Fibroblast of villous mesenchyme (primary cell): ENCODE data around the gene GCN1. TPM values are rescaled to one million over a fixed set of nuclear protein-coding genes. Genes with fewer than 3 reads are reported as not detected.

ENCODE experiments used
- DNase-seq: peaks from one replicate; pipeline ENCODE4 v3.0.0-alpha.2; 2010; ENCODE audit warnings: low read depth
- H3K4me3 ChIP-seq: 2 replicates; pipeline ENCODE4 v1.5.1; 2011; ENCODE audit warnings: low read depth, mild to moderate bottlenecking, low read length
- total RNA-seq: library from RNA; depleted of rRNA; stranded (reverse); fragments of >200 nt; gene quantifications from 2 replicates; pipeline ENCODE4 v1.2.3, GENCODE V29; 2012
- TF ChIP-seq, protein P1 (sequence below): IDR thresholded peaks from 2 replicates; pipeline ENCODE4 v1.5.1; 2012; ENCODE audit warnings: low read depth, mild to moderate bottlenecking, low read length; ENCODE audit not compliant: insufficient read depth

GCN1 gene, protein sequence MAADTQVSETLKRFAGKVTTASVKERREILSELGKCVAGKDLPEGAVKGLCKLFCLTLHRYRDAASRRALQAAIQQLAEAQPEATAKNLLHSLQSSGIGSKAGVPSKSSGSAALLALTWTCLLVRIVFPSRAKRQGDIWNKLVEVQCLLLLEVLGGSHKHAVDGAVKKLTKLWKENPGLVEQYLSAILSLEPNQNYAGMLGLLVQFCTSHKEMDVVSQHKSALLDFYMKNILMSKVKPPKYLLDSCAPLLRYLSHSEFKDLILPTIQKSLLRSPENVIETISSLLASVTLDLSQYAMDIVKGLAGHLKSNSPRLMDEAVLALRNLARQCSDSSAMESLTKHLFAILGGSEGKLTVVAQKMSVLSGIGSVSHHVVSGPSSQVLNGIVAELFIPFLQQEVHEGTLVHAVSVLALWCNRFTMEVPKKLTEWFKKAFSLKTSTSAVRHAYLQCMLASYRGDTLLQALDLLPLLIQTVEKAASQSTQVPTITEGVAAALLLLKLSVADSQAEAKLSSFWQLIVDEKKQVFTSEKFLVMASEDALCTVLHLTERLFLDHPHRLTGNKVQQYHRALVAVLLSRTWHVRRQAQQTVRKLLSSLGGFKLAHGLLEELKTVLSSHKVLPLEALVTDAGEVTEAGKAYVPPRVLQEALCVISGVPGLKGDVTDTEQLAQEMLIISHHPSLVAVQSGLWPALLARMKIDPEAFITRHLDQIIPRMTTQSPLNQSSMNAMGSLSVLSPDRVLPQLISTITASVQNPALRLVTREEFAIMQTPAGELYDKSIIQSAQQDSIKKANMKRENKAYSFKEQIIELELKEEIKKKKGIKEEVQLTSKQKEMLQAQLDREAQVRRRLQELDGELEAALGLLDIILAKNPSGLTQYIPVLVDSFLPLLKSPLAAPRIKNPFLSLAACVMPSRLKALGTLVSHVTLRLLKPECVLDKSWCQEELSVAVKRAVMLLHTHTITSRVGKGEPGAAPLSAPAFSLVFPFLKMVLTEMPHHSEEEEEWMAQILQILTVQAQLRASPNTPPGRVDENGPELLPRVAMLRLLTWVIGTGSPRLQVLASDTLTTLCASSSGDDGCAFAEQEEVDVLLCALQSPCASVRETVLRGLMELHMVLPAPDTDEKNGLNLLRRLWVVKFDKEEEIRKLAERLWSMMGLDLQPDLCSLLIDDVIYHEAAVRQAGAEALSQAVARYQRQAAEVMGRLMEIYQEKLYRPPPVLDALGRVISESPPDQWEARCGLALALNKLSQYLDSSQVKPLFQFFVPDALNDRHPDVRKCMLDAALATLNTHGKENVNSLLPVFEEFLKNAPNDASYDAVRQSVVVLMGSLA (N-terminal part only)
- total RNA-seq: 147 and 210 TPM in 2 replicates

DNA sequence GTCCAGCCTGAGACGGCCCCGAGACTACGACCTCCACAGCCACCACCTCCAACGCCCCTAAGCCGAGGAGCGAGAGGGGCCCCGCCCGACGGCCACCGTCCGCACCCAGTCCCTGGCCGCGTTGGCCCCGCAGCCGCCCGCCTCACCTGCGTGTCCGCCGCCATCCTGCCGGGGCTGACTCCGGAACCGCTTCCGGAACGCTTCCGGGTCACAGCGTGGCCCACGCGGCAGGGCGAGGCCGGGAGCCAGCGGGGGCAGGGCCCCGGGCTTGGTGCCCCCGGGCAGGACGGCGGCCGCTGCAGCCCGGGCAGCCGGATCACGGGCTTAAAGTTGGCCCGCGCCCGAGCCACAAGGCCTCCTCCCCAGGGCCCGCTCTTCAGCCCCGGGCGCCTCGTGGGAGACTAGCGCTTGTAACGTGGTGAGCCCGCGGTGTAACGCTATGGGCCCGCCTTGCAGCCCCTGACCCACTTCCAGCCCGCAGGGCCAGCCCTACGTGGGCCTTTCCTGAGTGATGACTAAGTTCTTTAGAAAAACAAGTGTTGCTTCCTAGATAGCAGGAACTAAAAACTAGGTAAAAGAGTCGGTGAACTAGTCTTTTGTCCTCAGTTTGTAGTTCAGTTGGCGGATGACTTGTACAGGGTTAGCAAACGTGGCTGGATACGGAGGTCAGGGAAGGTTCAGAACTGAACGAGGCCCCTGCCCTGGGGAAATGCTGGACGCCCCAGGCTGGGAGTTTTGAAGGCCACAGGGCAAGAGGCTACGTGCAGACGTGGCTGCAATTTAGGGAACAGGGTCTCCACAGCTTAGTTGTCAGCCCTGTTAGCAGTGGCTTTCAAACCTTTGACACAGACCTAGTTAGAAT lies at the start of gene GCN1:
Gene GCN1 (minus strand): TSS at position 182 of the 862 bp plus-strand sequence. CDS start 18 bp downstream, at position 164.
- TF ChIP-seq, protein P1, sequence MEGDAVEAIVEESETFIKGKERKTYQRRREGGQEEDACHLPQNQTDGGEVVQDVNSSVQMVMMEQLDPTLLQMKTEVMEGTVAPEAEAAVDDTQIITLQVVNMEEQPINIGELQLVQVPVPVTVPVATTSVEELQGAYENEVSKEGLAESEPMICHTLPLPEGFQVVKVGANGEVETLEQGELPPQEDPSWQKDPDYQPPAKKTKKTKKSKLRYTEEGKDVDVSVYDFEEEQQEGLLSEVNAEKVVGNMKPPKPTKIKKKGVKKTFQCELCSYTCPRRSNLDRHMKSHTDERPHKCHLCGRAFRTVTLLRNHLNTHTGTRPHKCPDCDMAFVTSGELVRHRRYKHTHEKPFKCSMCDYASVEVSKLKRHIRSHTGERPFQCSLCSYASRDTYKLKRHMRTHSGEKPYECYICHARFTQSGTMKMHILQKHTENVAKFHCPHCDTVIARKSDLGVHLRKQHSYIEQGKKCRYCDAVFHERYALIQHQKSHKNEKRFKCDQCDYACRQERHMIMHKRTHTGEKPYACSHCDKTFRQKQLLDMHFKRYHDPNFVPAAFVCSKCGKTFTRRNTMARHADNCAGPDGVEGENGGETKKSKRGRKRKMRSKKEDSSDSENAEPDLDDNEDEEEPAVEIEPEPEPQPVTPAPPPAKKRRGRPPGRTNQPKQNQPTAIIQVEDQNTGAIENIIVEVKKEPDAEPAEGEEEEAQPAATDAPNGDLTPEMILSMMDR: no peak
- H3K4me3 ChIP-seq: peak within 1 kb of the TSS; percentile 89
- DNase-seq: peak; percentile 79

DNA sequence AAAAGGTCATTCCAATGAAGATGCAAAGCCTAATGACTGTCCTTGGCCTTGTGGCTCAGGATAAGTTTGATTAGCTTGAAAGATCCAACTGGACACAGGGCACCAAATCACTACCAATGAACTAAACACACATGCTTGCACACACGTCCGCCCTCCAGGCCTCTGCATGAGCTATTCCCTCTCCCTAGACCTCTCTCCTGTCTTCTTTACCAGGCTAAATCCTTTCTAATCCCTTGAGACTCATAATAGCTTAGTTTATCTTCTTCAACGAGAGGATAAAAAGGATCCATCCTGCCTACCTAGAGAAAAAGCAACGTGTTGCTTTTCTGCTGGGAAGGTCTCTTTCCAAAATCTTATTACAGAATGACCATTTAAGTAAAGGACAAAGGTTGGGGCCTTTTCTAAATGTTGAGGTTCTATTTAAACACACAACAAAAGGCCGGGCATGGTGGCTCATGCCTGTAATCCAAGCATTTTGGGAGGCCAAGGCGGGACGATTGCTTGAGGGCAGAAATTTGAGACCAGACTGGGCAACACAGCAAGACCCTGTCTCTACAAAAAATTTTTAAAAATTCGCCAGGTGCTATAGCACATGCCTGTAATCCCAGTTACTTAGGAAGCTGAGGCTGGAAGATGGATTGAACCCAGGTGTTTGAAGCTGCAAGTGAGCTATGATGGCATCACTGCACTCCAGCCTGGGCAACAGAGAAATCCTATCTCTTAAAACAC lies 48.6 kb upstream of the GCN1 start:
- no peak overlapping the region for H3K4me3 ChIP-seq
- TF ChIP-seq, protein P1: no peak
- peak; percentile 67 for DNase-seq

DNA sequence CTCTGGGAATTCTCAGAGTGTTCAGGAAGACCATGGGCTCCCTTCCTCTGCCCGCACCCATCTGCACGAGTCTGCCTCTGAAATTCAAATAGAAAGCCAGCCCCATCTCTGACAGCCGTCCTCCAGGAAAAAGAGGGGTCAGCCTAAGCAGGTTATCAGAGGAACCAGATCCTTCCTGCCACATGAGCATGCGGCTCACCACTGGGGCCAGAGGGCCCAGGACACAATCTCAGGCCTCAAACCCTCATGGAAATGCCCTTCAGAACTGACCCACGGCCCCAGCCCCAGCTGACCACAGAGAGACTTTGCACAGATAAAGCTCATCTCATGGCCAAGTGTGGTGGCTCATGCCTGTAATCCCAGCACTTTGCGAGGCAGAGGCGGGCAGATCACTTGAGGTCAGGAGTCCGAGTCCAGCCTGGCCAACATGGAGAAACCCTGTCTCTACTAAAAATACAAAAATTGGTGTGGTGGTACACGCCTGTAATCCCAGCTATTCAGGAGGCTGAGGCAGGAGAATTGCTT lies 47.8 kb upstream of the GCN1 start:
- DNase-seq: peak; percentile 80
- H3K4me3 ChIP-seq: no peak overlapping the region
- TF ChIP-seq, protein P1: no peak

DNA sequence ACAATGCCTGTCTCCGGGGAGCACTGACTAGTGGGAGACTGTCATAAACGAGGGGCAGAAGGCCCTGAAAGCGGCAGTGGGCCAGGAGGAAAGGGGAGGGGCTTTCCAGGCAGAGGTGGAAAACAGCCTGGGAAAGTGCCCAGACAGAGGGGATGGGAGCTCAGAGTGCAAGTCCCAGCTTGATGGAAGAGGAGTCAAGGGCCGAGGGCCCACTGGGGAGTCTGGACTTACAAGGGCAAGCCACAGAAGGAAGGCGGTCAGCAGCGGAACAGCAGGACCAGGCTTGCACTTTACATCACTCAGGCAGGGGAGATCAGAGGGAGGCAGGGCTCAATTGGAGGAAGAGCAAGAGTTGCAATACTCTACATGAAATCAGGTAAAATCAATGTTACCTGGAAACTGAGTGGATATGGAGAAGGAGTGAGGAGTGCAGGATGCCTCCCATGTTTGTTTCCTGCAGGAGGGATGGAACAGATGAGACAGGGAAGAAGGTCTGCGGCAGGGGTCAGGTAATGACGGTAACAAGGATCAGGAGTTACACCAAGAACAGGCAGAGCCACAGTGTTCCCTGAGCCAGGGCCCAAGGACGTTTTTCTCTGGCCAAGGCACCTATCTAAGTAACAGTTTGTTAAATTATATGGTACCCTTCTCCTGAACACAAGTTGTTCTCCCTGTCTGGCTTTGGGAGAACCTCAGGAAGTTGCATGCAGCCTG lies 47.2 kb upstream of the GCN1 start:
- TF ChIP-seq, protein P1: no peak
- DNase-seq: no peak
- H3K4me3 ChIP-seq: no peak overlapping the region

DNA sequence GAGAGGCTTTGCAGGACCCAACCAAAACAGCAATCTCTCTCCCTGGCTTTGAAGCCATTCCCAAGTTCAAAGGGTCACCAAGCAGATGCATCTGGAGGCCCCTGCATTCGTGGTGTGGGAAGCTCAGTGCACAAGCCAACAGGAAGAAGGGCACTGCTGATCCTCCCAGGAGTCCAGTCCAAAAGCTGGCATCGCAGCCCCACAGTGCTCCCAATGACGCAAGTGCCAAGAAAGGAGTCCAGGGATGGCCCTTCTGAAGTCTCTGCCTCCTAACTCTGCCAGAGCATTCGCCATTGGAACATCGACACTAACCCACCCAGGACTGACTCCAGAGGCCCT lies 45.9 kb upstream of the GCN1 start:
- peak; percentile 54 for DNase-seq
- H3K4me3 ChIP-seq: no peak overlapping the region
- TF ChIP-seq, protein P1: no peak
